ENCODE data around the gene COG5. TPM values are rescaled to one million over a fixed set of nuclear protein-coding genes. Genes with fewer than 3 reads are reported as not detected.
A peak's percentile ranks its signal among the peaks of the same experiment; 100 is the strongest.

Gene COG5
- total and polyA plus RNA-seq, 9 of the 15 experiments (the other 6 are each of a cell fraction or from before 2014, with no cell fraction given), result 15.3 to 75.1 (median 56.4) TPM

DNA sequence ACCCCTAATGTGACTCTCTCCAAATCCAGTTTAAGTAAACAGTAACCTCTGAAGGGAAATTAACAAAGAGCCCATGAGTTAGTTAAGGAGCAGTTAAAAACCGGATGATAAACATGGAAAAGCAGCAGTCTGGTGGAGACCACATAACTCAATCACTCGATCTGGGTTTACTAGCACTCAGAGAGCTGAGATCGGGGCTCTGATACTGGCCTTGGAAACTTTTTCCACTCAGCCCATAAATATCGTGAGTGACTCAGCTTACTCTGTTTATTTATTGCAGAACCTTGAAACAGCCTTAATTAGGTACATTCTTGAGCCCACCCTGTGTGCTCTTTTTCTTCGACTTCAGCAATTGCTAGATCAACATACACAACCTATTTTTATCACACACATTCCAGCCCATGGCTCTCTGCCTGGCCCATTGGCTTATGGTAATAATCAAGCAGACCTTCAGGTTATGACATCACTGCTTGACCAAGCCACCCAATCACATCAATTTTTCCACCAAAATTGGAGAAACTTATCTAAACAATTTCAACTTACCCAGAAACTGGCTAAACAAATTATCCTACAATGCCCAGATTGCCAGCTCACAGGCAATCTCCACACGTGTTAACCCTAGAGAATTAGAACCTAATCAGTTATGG lies 176.0 kb downstream of the COG5 start (continued):
- TF ChIP-seq MEF2A (IDR thresholded peaks at IDR 0.05; ENCODE audit: control insufficient read depth, low read depth, low read length) (peak; percentile 48; the same call in 1 of the 2 replicates), ZNF561 (CRISPR knock-in tag; conservative IDR thresholded peaks at IDR 0.05) (no peak), ZNF318 (IDR thresholded peaks at IDR 0.05; ENCODE audit: borderline replicate concordance in 1 of 2, low read depth in 1 of 2) (0 out of 4 replicates have a peak, but pooled peaks of 1 of the 2 experiments have one; percentile 11), ZNF3 (CRISPR knock-in tag; IDR thresholded peaks at IDR 0.05) (no peak), IFI16 (CRISPR knock-in tag; IDR thresholded peaks at IDR 0.05) (0 out of 2 replicates have a peak, but pooled peaks have one; percentile 11), REST (IDR thresholded peaks at IDR 0.05; ENCODE audit: borderline replicate concordance) (no peak), REST (CRISPR knock-in tag; IDR thresholded peaks at IDR 0.05; ENCODE audit: low read depth) (no peak), POLR2H (tag; IDR thresholded peaks at IDR 0.05; ENCODE audit: low read depth) (0 out of 2 replicates have a peak, but pooled peaks have one; percentile 37)
- TF ChIP-seq, protein P1, sequence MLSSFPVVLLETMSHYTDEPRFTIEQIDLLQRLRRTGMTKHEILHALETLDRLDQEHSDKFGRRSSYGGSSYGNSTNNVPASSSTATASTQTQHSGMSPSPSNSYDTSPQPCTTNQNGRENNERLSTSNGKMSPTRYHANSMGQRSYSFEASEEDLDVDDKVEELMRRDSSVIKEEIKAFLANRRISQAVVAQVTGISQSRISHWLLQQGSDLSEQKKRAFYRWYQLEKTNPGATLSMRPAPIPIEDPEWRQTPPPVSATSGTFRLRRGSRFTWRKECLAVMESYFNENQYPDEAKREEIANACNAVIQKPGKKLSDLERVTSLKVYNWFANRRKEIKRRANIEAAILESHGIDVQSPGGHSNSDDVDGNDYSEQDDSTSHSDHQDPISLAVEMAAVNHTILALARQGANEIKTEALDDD (IDR thresholded peaks at IDR 0.05), result peak; percentile 100
